ENCODE results near the gene CNNM1. TPM values are rescaled to one million over a fixed set of nuclear protein-coding genes. Genes with fewer than 3 reads are reported as not detected.

CNNM1 gene
- total RNA-seq, 1 experiment from 2014 or later = 0.90 TPM

GRCh38 chr10:99433378-99434020 lies 104.3 kb downstream of the CNNM1 start:
- no peak for DNase-seq (ENCODE audit: low spot score)
- H3K4me3 Mint-ChIP-seq = no peak overlapping the region
- no peaks in the 10 kb centered on the region for H3K9me3 Mint-ChIP-seq
- no peak overlapping the region for H3K27ac Mint-ChIP-seq
- H3K4me1 Mint-ChIP-seq = peaks cover 14% of the 10 kb centered on the region
- no peaks in the 10 kb centered on the region for H3K36me3 Mint-ChIP-seq
- H3K27me3 Mint-ChIP-seq (ENCODE audit: low read depth) = no peaks in the 10 kb centered on the region
- TF ChIP-seq NFYB (CRISPR knock-in tag; conservative IDR thresholded peaks at IDR 0.05; ENCODE audit: low read depth) (no peak), NFATC4 (CRISPR knock-in tag; IDR thresholded peaks at IDR 0.05) (no peak), JAZF1 (CRISPR knock-in tag; IDR thresholded peaks at IDR 0.05) (no peak), HMGA2 (CRISPR knock-in tag; IDR thresholded peaks at IDR 0.05) (no peak), ARID4B (CRISPR knock-in tag; IDR thresholded peaks at IDR 0.05; ENCODE audit: borderline replicate concordance) (no peak), AR (CRISPR knock-in tag; IDR thresholded peaks at IDR 0.05) (no peak), ZNF219 (CRISPR knock-in tag; IDR thresholded peaks at IDR 0.05; ENCODE audit: borderline replicate concordance) (no peak), MAX (CRISPR knock-in tag; IDR thresholded peaks at IDR 0.05) (no peak), GTF2I (CRISPR knock-in tag; conservative IDR thresholded peaks at IDR 0.05) (no peak), SMAD4 (CRISPR knock-in tag; IDR thresholded peaks at IDR 0.05) (no peak), USF1 (CRISPR knock-in tag; IDR thresholded peaks at IDR 0.05) (no peak), AFF4 (CRISPR knock-in tag; IDR thresholded peaks at IDR 0.05; ENCODE audit: borderline replicate concordance) (no peak), HMGXB4 (CRISPR knock-in tag; IDR thresholded peaks at IDR 0.05) (no peak)
- ATAC-seq = no peak
- ChIA-PET POLR2A (no interaction called here), CTCF (interaction anchor here (0.6 to 1.0 kb wide), 12 partner anchors 9 to 226 kb away, joined by 3 to 11 read pairs (median 4); partner anchors contain the start of gene ENTPD7)
